Occipital lobe (tissue), 2 donors: Measurements from ENCODE around the gene XCL1. TPM values are rescaled to one million over a fixed set of nuclear protein-coding genes. Genes with fewer than 3 reads are reported as not detected.
"Not testable (repeated sequence)": the region's sequence is repeated elsewhere in the genome, so short reads cannot be mapped to it uniquely, and the experiment has no call there.

ENCODE experiments used
- DNase-seq: peaks from one replicate; lab custom pipeline; 2025; lab: John Stamatoyannopoulos, UW
- total RNA-seq: library from RNA; depleted of rRNA; stranded (reverse); fragments of >200 nt; gene quantifications from one replicate; pipeline ENCODE4 v1.2.3, GENCODE V29; 2014

The XCL1 gene, protein sequence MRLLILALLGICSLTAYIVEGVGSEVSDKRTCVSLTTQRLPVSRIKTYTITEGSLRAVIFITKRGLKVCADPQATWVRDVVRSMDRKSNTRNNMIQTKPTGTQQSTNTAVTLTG
- total RNA-seq = not detected

DNA sequence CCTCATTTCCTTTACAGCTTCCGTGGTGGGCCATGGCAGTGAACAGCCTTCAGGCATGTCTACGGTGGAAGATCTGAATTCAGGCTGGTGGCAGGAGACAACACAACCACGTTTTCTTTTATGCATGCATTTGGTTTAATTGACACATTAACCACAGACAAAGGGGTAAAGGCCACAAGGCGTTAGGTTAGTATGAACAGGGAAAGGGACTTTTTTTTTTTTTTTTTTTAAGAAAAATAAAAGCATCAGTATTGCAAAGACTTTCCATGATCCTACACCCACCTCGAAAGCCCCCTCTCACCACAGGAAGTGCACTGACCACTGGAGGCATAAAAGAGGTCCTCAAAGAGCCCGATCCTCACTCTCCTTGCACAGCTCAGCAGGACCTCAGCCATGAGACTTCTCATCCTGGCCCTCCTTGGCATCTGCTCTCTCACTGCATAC, at the start of gene XCL1:
XCL1 (plus strand) TSS at position 361 of the 444 bp plus-strand sequence; CDS start at position 394, 33 bp downstream.
- not testable (repeated sequence) for DNase-seq

DNA sequence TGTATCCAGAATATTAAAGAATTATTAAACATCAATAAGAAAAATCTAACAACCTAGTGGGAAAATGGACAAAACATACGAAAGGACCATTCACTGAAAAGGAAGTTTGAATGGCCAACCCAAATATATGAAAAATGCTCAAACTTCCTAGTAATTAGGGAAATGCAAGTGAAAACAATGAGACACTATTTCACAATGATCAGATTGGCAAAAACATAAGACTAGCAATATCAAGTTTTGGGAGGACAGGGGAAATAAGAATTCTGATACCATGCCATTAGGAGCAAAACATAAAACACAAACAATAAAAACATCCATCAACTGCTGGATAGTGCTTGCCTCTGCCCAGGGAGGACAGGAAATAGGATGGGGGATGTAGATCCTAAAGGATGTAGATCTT, 46.9 kb upstream of the XCL1 start:
- no peak for DNase-seq

DNA sequence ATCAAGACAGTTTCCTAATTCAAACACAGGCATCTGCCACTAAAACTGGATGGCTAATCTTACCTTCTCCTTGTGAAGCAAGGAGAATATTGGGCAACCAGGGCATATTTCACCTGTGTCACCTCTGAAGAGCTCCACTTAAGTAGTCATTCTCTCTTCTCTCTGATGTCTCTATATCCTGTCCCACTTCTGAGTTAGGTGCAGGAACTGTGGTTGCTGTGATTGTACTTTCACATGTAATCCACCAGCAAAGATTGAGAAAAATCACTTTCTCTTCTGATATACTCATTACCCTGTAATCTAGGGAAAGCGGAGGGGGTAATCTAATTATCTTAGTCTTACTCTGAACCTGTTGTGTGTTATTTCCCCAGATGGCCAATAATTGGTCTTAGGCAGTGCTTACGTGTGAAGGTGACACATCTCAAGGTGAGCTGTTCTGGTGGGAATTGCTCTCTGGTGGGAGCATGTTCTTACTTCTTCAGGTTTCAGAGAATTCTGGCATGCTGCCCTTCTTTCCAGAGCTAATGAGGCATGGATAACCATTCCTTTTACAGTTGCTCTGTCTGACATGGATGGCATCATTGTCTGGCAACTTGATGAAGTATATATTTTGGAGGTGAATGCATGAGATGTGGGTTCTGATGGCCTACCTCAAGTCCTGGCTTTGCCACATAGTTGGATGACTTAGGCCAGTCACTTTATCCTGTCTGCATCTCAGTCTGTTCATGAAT, 44.6 kb upstream of the XCL1 start:
- DNase-seq = no peak

DNA sequence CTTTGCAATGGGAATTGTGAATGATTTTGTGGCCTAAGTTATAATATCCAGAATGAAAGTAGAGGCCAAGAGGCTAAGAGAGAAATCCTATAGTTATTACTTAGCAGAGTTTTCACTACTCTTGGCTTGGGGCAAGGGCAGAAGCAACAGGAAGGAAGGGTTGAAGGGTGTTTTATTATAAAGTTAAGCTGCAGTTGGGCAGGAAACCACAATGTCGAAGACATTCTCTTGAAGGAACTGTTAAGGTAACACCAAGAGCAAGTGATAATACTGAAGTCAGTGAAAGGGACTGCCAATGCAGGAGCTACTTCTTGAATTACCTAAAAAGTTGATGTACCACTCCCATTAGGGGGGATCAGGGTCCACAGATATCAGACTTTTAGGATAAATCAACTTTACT, 40.9 kb upstream of the XCL1 start:
- DNase-seq = no peak

DNA sequence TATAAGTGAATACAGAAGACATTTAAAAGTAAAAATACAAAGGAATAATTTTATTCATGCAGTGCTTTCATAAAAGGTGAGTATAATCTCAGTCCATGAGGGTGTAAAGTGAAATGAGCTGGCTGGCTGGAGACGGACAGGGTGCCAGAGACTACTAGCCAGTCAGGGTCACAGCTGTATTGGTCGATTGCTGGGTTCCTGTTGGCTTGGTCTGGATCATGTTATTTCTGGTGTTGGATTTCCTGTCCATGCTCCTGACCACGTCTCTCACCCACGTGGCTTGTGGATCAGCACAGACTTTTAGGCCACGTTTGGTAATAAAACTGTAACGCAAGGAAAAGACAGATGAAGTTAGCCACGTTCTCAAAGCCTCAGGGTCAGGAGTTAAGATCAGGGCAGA, 35.6 kb upstream of the XCL1 start:
- DNase-seq = not testable (repeated sequence)

DNA sequence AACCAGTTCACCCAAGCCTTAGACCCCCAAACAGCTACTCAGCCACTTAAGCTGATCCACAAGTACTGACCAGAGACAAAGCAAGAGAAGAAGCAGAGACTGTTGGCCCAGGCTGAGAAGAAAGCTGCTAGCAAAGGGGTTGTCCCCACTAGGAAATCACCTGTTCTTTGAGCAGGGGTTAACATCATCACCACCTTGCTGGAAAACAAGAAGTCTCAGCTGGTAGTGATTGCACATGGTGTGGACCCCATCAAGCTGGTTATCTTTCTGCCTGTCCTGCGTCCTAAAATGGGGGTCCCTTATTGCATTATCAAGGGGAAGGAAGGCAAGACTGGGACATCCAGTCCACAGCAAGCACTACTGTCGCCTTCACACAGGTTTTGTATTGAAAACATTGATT, 33.4 kb upstream of the XCL1 start:
- not testable (repeated sequence) for DNase-seq

DNA sequence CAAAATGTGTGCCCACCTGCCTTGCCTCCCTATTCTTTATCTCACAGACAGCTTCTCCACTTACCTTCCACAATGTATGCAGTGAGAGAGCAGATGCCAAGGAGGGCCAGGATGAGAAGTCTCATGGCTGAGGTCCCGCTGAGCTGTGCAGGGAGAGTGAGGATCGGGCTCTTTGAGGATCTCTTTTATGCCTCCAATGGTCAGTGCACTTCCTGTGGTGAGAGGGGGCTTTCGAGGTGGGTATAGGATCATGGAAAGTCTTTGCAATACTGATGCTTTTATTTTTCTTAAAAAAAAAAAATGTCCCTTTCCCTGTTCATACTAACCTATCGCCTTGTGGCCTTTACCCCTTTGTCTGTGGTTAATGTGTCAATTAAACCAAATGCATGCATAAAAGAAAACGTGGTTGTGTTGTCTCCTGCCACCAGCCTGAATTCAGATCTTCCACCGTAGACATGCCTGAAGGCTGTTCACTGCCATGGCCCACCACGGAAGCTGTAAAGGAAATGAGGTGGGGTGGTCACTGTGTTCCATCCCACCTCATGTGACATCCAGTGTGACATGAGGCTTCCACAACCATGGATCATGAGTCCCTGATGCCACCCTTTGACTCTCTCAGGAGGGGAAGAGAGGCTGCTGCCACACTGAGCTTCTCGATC, 32.4 kb upstream of the XCL1 start, which contains the start of gene XCL2:
XCL2 (minus strand) TSS at position 158 of the 659 bp plus-strand sequence; CDS start at position 125, 33 bp downstream.
- not testable (repeated sequence) for DNase-seq

DNA sequence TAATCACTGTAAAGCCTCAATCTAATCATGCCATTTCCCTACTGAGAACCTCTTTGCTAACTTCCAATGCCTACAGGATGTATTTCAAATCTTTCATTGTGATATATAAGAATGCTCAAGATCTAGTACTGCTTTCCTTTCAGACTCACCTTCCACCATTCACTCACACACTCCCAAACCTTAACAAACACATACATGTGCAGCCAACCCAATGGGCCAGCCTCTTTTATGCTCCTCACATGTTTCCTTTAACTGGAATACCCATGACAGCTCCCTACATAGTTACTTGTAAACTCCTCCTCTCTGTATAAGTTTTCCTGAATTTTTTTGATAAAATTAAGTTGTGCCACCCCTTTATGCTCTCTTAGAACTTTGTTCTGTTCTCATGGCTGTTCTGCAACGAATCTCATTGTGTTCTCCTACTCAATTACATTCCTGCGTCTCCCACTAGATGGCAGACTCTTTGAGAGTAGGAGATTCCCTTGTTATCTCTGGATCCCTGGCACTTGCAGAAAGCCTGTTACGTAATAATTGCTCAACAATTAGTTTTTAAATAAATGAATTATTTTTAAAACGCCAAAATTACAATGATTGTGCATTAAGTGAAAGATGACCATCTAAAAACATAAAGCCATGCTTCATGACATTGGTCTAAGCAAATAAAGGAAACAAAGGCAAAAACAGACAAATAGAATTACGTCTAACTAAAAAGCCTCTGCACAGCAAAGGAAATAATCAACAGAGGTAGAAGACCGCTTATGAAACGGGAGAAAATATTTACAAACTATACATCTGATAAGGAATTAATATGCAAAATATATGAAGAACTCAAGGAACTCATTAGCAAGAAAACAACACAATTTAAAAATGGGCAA, 30.5 kb upstream of the XCL1 start:
- not testable (repeated sequence) for DNase-seq

DNA sequence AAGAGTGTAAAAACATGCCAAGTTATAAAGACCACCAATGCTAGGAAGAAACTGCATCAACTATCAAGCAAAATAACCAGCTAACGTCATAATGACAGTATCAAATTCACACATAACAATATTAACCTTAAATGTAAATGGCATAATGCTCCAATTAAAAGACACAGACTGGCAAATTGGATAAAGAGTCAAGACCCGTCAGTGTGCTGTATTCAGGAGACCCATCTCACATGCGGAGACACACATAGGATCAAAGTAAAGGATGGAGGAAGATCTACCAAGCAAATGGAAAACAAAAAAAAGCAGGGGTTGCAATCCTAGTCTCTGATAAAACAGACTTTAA, 29.9 kb upstream of the XCL1 start:
- not testable (repeated sequence) for DNase-seq

DNA sequence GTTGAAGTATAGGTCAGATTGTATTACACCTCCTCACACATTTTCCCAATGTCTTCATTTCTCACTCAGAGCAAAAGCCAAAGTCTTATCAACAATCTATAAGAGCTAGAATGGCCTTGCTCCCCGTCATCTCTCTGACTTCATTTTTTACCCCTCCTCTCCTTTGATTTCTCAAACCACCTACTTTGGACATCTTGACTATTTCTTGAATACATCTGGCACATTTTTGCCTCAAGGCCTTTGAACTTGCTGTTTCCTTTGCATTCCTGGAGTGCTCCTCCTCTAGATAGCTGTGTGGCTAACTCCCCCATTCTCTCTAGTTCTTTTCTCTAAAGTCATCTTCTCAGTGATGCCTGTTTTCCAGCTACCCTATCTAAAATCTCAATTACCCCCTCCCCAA, 25.4 kb upstream of the XCL1 start:
- no peak for DNase-seq

DNA sequence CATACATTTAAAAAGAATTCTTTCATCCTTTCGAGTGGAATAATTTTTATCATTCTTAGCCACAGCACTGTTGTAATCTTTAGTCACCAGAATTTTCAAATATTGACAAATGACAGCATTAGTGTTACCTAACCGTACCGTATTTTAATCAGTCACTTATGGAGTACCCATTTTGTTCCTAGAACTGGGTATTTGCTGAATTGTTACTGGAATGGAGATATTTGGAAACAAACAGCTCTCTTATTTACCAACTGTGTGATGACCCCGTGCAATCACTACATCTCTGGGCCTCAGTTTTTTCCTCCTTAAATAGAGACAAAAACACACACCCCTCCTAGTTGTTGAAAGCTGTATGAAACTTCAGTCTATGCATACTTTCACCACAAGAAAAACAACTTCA, 24.7 kb upstream of the XCL1 start:
- DNase-seq = no peak

DNA sequence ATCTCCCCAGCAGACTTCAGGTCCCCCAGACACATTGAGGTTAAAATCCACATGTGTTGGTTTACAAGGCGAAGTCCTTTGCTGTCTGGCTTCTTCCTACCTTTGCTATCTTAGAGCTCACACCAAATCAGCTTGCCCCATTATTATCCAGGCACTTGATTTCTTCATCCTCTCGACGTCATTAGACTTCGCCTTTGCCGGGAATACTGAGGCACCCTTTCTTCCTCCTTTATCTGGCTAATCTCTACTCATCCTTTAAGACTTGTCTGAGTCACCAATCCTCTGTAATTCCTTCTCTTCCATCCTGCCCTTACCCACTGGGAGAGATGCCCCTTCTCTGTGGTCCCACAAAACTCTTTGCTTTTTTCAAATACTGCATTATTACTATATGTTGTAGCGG, 23.4 kb upstream of the XCL1 start:
- DNase-seq = no peak

DNA sequence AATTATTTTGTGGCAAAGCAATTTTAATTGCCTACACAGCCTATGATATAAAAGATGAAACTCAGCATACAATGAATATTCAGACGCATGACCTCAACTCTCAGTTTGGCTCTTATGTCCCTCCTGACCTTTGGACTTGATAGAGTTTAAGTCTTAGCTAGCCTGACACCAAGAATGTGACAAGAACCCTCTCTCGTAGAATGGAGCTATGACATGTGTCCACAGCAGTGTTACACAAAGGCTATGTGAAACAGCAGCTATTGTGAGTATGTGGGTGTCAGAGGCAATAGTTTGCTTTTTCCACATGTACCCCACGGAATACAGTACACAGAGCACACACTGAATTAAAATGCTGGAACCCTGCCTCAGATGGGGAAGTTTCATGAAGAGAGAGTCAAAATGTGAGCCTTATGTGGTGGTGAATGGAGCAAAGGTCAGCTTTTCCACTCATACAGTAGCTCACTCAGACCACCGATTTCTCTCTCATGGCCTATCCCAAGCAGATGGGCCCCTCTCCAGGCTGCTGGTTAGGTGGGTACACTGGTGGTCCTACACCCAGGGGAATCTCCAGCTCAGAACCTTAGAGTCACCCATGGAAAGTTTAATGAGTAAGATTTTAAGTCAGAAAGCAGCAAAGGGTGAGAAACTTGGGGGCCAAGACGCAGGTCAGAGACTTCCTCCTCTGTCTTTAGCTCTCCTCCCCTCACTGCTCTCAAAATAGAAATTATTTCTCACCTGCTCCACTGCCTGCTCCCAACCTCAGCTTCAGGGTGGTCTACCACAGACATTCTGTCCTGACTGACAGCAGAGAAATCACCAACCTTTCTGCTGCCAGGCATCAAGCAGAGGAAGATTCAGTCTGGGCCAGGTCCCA, 22.5 kb upstream of the XCL1 start:
- DNase-seq = no peak

DNA sequence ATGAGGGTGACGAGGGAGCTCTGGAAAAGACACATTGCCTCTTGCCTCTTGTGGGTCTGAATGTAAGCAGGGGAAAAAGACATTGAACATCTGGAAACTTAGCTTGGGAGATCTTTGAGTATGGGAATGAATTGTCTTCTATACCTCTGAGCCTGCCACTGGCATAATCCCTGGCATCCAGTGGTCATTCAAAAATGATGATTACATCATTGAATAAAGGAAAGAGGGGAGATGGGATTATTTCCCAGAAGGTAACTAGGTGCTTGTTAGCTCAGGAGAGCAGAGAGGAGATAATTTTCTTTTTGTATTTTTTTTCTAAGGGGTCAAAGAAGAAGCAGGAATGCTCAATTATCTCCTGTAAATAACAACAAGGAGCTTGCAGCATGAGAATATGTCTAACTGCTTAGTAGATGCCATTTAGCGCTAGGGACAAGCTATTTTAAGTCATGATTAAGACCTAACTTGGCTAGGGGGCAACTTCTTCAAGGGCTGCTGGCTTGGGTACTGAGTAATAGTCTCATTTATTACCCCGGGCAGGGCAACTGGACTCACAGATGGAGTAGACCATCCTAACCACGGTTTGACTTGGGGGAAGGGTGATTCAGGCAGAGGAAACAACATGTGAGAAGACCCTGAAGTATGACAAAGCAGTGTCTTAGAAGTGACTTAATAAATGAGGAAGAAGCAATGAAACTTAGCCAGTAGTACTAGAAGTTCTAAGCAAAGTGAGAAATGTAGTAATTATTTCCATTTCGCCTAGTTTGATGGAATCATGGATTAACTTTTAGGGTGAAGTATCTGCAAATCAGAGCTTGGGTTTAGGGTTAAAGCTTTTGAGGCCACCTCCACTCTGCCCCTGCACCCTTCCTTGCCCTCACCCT, 21.6 kb upstream of the XCL1 start:
- DNase-seq = no peak

DNA sequence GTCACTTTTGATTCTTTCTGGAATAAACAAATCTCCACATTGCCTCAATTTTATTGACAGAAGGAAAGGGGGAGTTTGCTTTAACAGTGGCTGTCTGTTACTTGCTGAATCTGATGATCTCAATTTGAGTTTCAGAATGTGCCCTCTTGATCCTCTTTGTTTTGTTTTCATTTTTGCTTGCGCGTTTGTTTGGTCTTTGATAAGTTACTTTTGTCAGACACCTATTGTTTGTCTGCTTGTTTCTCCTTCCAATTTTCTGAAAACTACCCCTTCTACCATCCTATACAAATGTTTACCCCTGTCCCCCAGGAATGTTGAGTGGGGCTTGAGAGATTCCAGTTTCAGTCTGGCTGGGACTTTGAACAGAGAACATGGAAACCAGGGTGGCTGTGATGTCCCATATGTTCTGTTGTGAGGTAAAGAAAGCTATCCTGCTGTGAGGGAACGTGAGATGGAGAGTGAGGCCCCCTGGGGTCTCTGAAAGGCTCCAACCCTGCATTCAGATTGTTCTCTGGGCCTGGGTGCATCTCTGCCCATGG, 20.8 kb upstream of the XCL1 start:
- DNase-seq = no peak

DNA sequence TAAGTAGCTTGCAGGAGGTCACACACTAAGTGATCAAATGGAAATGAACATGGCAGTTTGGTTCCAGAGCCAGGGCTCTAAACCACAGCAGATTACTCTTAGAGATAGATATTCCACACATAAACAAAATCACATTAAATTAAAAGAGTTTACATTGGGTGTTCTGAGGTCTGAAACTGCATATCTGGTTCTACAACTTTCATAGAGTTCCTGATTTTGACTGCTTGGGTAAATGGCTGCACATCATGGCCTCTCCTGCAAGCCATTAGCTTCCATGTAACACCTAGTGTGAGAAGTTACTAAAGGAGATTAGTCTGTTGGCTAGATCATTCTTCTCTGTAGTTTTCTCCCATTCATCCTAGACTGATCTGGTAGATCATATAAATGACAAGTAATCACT, 19.8 kb upstream of the XCL1 start:
- DNase-seq = no peak

DNA sequence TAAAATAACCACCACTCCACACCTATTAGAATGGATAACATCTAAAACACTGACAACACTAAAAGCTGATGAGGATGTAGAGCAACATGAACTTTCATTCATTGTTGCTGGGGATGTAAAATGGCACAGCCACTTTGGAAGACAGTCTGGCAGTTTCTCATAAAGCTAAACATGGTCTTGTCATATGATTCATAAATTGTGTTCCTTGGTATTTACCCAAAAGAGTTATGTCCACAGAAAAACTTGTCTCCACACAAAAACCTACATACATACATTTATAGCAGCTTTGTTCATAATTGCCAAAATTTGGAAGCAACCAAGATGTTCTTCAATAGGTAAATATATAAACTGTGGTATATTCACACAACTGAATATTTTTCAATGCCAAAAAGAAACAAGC, 16.0 kb upstream of the XCL1 start:
- DNase-seq = no peak

DNA sequence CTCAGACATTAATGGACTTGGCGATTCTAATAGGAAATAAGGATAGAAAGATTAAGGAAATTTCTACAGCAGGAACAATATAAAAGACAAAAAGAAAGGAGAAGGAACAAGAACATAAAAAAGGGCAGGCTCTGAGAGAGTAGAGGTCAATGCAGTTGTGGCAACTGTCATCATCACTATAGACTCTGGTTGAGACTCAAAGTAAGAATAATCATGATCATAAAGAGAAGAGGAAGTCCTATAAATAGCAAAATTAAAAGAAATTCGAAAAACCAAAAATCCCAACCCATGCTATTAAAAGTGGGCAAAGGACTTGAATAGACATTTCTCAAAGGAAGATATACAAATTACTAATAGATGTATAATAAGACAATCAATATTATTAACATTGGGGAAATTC, 14.4 kb upstream of the XCL1 start:
- DNase-seq = no peak

DNA sequence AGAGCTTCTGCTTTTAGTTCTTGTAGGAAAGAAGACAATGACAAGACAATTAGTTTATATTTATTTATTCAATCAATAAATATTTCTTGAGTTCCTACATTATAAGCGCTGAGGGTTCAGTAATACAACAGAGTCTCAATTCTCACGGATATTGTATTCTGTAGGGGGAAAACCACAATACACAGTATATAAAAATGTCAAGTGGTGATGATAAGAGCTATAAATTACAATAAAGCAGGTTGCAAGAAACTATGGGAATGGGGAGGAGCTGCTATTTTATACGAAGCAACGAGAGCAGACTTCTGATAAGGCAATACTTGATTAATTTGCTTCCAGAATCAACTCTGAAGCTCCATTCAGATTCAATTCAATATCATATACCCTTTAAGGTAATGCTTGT, 10.6 kb upstream of the XCL1 start:
- DNase-seq = no peak

DNA sequence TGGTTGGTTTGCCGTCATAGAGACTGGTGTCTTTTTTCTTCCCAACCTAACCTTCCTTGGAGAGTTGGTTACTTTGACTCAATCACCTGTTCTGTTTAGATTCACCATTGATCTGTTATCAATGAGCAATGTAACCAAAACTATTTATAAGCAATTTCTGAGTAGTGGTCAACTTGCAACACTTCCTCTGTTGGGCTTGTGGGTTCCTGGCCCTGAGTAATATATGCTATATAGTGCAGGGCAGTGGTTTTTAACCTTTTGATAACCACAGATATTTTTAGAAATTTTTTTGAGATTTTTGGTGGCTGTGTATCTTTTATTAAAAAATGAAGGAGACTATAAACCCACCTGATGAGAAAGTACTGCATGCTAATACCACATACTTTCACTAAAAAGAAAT, 9.4 kb upstream of the XCL1 start:
- no peak for DNase-seq
